HEK293T (cell line): ENCODE measurements around the gene DCANP1.

Source experiments
- CTCF ChIA-PET: fragments of 350-600 bp; formaldehyde crosslinking; extraction: SDS; loops from one replicate; lab custom pipeline; 2021; ENCODE audit warnings: antibody characterized with exemption, inconsistent platforms; lab: Yijun Ruan, JAX
- POLR2A ChIA-PET: fragments of 350-600 bp; formaldehyde crosslinking; extraction: SDS; loops from one replicate; lab custom pipeline; 2020; ENCODE audit warnings: antibody characterized with exemption, inconsistent platforms; lab: Yijun Ruan, JAX
- DNase-seq: peaks from one replicate; pipeline ENCODE4 v3.0.0; 2012; ENCODE audit warnings: mixed read lengths; ENCODE audit errors: extremely low spot score
- ARNT ChIP-seq: fragments of 450-650 bp; IDR thresholded peaks from 2 replicates; pipeline ENCODE4 v1.6.1; 2017; ENCODE audit warnings: mild to moderate bottlenecking
- BHLHE40 ChIP-seq: fragments of 450-650 bp; IDR thresholded peaks from 2 replicates; pipeline ENCODE4 v1.6.1; 2016; ENCODE audit warnings: mild to moderate bottlenecking, moderate library complexity, borderline replicate concordance
- CTBP1 ChIP-seq: fragments of 450-650 bp; IDR thresholded peaks from 2 replicates; pipeline ENCODE4 v1.6.1; 2016; ENCODE audit warnings: borderline replicate concordance
- ELF4 ChIP-seq: fragments of 450-650 bp; IDR thresholded peaks from 2 replicates; pipeline ENCODE4 v1.6.1; 2017; ENCODE audit warnings: antibody characterized with exemption
- FOXA1 ChIP-seq: fragments of 450-650 bp; IDR thresholded peaks from 2 replicates; pipeline ENCODE4 v1.6.1; 2016; ENCODE audit warnings: mild to moderate bottlenecking
- FOXK2 ChIP-seq: fragments of 450-650 bp; IDR thresholded peaks from 2 replicates; pipeline ENCODE4 v1.6.1; 2016; ENCODE audit warnings: mild to moderate bottlenecking
- FOXM1 ChIP-seq: fragments of 450-650 bp; IDR thresholded peaks from 2 replicates; pipeline ENCODE4 v1.6.1; 2017; ENCODE audit warnings: mild to moderate bottlenecking, borderline replicate concordance
- HDGF ChIP-seq: fragments of 450-650 bp; IDR thresholded peaks from 2 replicates; pipeline ENCODE4 v1.6.1; 2017; ENCODE audit warnings: antibody characterized with exemption, borderline replicate concordance
- L3MBTL2 ChIP-seq: fragments of 450-650 bp; conservative IDR thresholded peaks from 2 replicates; pipeline ENCODE4 v1.6.1; 2016; ENCODE audit warnings: mild to moderate bottlenecking
- LEF1 ChIP-seq: fragments of 450-650 bp; IDR thresholded peaks from 2 replicates; pipeline ENCODE4 v1.6.1; 2017; ENCODE audit warnings: mild to moderate bottlenecking, borderline replicate concordance
- NFRKB ChIP-seq: fragments of 450-650 bp; IDR thresholded peaks from 2 replicates; pipeline ENCODE4 v1.6.1; 2016; ENCODE audit warnings: mild to moderate bottlenecking, moderate library complexity
- PKNOX1 ChIP-seq: fragments of 450-650 bp; IDR thresholded peaks from 2 replicates; pipeline ENCODE4 v1.6.1; 2016
- SP1 ChIP-seq: fragments of 450-650 bp; IDR thresholded peaks from 2 replicates; pipeline ENCODE4 v1.6.1; 2017
- SUZ12 ChIP-seq: fragments of 450-650 bp; IDR thresholded peaks from 2 replicates; pipeline ENCODE4 v1.6.1; 2016; ENCODE audit warnings: mild to moderate bottlenecking
- TARDBP ChIP-seq: fragments of 450-650 bp; IDR thresholded peaks from 2 replicates; pipeline ENCODE4 v1.6.1; 2016
- ZNF384 ChIP-seq: fragments of 450-650 bp; IDR thresholded peaks from 2 replicates; pipeline ENCODE4 v1.6.1; 2016

Gene DCANP1

GRCh38 chr5:135436951-135437418 lies 10.2 kb downstream of the DCANP1 start:
- CTCF ChIA-PET = interaction anchor here (0.5 to 2.5 kb wide), 5 partner anchors 11 to 500 kb away, joined by 3 to 13 read pairs (median 4); no protein-coding TSS in a partner anchor
- TF ChIP-seq PKNOX1 (0 out of 2 replicates have a peak, but pooled peaks have one; percentile 9), FOXM1 (no peak)
- POLR2A ChIA-PET = no interaction called here

GRCh38 chr5:135435467-135436330 lies 11.4 kb downstream of the DCANP1 start:
- TF ChIP-seq FOXM1 (no peak), ARNT (no peak), CTBP1 (no peak), L3MBTL2 (no peak), ZNF384 (no peak)
- DNase-seq = no peak
- ChIA-PET CTCF (interaction anchor here (2.5 kb wide), 1 partner anchor 9 kb away, joined by 13 read pairs; no protein-coding TSS in a partner anchor), POLR2A (no interaction called here)

More at GRCh38 chr5:135436951-135437418, 10.2 kb downstream of the DCANP1 start:
- no peak for DNase-seq

GRCh38 chr5:135434591-135435466 lies 12.3 kb downstream of the DCANP1 start:
- no peak for TF ChIP-seq BHLHE40
- TF ChIP-seq LEF1 = no peak
- TF ChIP-seq CTBP1 = no peak
- no peak for TF ChIP-seq PKNOX1
- ChIA-PET CTCF (no interaction called here), POLR2A (interaction anchor here (1.1 to 1.5 kb wide), 2 partner anchors 11 to 33 kb away, joined by 3 to 4 read pairs; no protein-coding TSS in a partner anchor)
- DNase-seq = no peak

GRCh38 chr5:135433681-135434426 lies 13.3 kb downstream of the DCANP1 start:
- ChIA-PET CTCF (no interaction called here), POLR2A (interaction anchor here (1.1 to 1.5 kb wide), 2 partner anchors 10 to 32 kb away, joined by 3 to 4 read pairs; no protein-coding TSS in a partner anchor)
- DNase-seq = peak; percentile 3

GRCh38 chr5:135432113-135432512 lies 15.0 kb downstream of the DCANP1 start:
- TF ChIP-seq ZNF384 = no peak
- no peak for TF ChIP-seq ARNT
- ChIA-PET CTCF (no interaction called here), POLR2A (no interaction called here)
- DNase-seq = peak; percentile 2

More at GRCh38 chr5:135433681-135434426, 13.3 kb downstream of the DCANP1 start:
- TF ChIP-seq FOXA1 = no peak
- TF ChIP-seq L3MBTL2 = no peak
- TF ChIP-seq TARDBP = no peak
- TF ChIP-seq NFRKB = no peak
- no peak for TF ChIP-seq PKNOX1
- TF ChIP-seq ARNT = no peak
- TF ChIP-seq FOXM1 = no peak

GRCh38 chr5:135430135-135430437 lies 17.1 kb downstream of the DCANP1 start:
- DNase-seq = no peak
- ChIA-PET CTCF (no interaction called here), POLR2A (no interaction called here)
- no peak for TF ChIP-seq HDGF
- no peak for TF ChIP-seq ZNF384
- no peak for TF ChIP-seq NFRKB
- no peak for TF ChIP-seq SUZ12
- no peak for TF ChIP-seq BHLHE40
- no peak for TF ChIP-seq FOXK2
- no peak for TF ChIP-seq LEF1
- TF ChIP-seq ELF4 = no peak
- no peak for TF ChIP-seq FOXA1
- TF ChIP-seq L3MBTL2 = no peak
- no peak for TF ChIP-seq PKNOX1
- no peak for TF ChIP-seq TARDBP
- TF ChIP-seq CTBP1 = no peak
- TF ChIP-seq SP1 = no peak
- TF ChIP-seq FOXM1 = no peak
- TF ChIP-seq ARNT = no peak
